Loucy (cell line): ENCODE data around the gene VLDLR.
A peak's percentile ranks its signal among the peaks of the same experiment; 100 is the strongest.

Experiments
- H2AFZ ChIP-seq: fragments of 200-600 bp; sonication (generic); 2 replicates; pipeline ENCODE4 v1.6.0; 2016; ENCODE audit warnings: antibody characterized with exemption, mild to moderate bottlenecking, low read length, moderate library complexity
- H3F3A ChIP-seq: fragments of 200-600 bp; 2 replicates; pipeline ENCODE4 v1.6.0; 2016; ENCODE audit warnings: antibody characterized with exemption, low read depth, mild to moderate bottlenecking
- H3K27me3 ChIP-seq: fragments of 200-600 bp; sonication (generic); 2 replicates; pipeline ENCODE4 v1.6.1; 2014; ENCODE audit warnings: low read length, mild to moderate bottlenecking; ENCODE audit not compliant: insufficient read depth, poor library complexity, severe bottlenecking
- H3K36me3 ChIP-seq: fragments of 200-600 bp; sonication (generic); 2 replicates; pipeline ENCODE4 v1.6.1; 2016; ENCODE audit warnings: low read length; ENCODE audit not compliant: insufficient read depth
- H3K4me1 ChIP-seq: fragments of 200-600 bp; sonication (generic); 2 replicates; pipeline ENCODE4 v1.5.1; 2014; ENCODE audit warnings: low read length, mild to moderate bottlenecking; ENCODE audit not compliant: insufficient read depth, poor library complexity, severe bottlenecking
- H3K4me2 ChIP-seq: fragments of 200-600 bp; sonication (generic); 2 replicates; pipeline ENCODE4 v1.6.0; 2014; ENCODE audit warnings: antibody characterized with exemption, low read length, low read depth, mild to moderate bottlenecking; ENCODE audit not compliant: poor library complexity, severe bottlenecking
- H3K4me3 ChIP-seq: fragments of 200-600 bp; sonication (generic); 2 replicates; pipeline ENCODE4 v1.5.1; 2014; ENCODE audit warnings: low read length, mild to moderate bottlenecking, mixed read lengths; ENCODE audit not compliant: poor library complexity, severe bottlenecking
- H3K79me2 ChIP-seq: fragments of 200-600 bp; sonication (generic); 2 replicates; pipeline ENCODE4 v1.6.1; 2014; ENCODE audit warnings: low read length; ENCODE audit not compliant: insufficient read depth
- H3K9ac ChIP-seq: fragments of 200-600 bp; sonication (generic); 2 replicates; pipeline ENCODE4 v1.6.0; 2014; ENCODE audit warnings: mild to moderate bottlenecking, low read depth, low read length, moderate library complexity; ENCODE audit not compliant: poor library complexity, severe bottlenecking
- H3K9me2 ChIP-seq: fragments of 200-600 bp; sonication (generic); replicated peaks from 2 replicates; pipeline ENCODE4 v1.6.1; 2016; ENCODE audit warnings: low read depth, low read length, mixed read lengths
- H3K9me3 ChIP-seq: fragments of 200-600 bp; sonication (generic); 2 replicates; pipeline ENCODE4 v1.6.1; 2014; ENCODE audit warnings: mild to moderate bottlenecking, antibody characterized with exemption, low read length, low read depth; ENCODE audit not compliant: insufficient read depth
- H4K20me1 ChIP-seq: fragments of 200-600 bp; sonication (generic); 2 replicates; pipeline ENCODE4 v1.6.0; 2014; ENCODE audit warnings: antibody characterized with exemption, low read length, mild to moderate bottlenecking; ENCODE audit not compliant: insufficient read depth, poor library complexity, severe bottlenecking
- CTCF ChIP-seq: fragments of 200-600 bp; sonication (generic); conservative IDR thresholded peaks from 2 replicates; pipeline ENCODE4 v1.5.1; 2014; ENCODE audit warnings: mild to moderate bottlenecking, antibody characterized with exemption, low read length
- EZH2phosphoT487 ChIP-seq: fragments of 200-600 bp; IDR thresholded peaks from 2 replicates; pipeline ENCODE4 v1.6.1; 2018; ENCODE audit warnings: antibody characterized with exemption, mild to moderate bottlenecking, moderate library complexity, borderline replicate concordance

VLDLR gene

DNA sequence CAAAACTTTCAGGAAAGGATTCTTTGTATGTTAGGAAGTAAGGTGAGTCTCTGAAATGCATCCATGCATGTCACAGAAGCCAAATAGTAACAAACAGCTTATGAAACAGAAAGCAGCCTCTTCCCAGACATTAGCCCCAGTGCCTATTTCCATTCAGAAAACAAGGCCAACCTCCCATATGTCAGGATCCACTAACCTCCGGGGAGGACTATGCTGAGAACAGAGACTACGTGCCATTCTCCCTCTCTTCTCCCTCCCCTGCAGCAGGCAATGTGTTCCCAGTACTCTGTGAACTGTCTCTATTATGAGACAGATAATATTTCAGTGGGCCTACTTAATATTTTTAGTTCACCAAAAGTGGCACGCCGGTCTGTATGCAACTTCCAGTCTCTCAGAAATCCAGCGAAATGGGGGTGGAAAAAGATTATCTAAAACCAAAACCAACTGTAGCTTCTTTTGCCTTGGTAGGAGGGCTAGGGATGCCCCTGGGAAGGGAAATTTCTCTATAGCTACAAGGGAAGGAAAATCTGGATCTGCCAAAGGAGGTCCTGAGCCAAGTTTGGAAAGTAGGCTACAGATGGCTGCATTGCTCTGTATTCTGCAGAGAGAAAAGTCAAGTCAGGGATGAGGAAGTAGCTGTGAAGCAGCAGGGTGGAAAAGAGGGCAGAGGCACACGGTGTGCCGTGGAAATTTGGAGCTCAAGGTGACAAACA is 42.0 kb downstream of the VLDLR start:
- Histone ChIP-seq H3F3A (no peaks in the 10 kb centered on the region), H3K4me2 (no peak overlapping the region), H4K20me1 (no peaks in the 10 kb centered on the region), H3K9me3 (0 out of 2 replicates have a peak, but pooled peaks cover 3% of the 10 kb centered on the region), H3K79me2 (no peaks in the 10 kb centered on the region), H3K9ac (no peak overlapping the region), H3K9me2 (no peaks in the 10 kb centered on the region), H2AFZ (peak overlapping the region; percentile 31), H3K27me3 (no peaks in the 10 kb centered on the region), H3K4me3 (no peak overlapping the region), H3K36me3 (no peaks in the 10 kb centered on the region), H3K4me1 (peaks cover 36% of the 10 kb centered on the region)
- no peak for TF ChIP-seq EZH2phosphoT487
- no peak for TF ChIP-seq CTCF

DNA sequence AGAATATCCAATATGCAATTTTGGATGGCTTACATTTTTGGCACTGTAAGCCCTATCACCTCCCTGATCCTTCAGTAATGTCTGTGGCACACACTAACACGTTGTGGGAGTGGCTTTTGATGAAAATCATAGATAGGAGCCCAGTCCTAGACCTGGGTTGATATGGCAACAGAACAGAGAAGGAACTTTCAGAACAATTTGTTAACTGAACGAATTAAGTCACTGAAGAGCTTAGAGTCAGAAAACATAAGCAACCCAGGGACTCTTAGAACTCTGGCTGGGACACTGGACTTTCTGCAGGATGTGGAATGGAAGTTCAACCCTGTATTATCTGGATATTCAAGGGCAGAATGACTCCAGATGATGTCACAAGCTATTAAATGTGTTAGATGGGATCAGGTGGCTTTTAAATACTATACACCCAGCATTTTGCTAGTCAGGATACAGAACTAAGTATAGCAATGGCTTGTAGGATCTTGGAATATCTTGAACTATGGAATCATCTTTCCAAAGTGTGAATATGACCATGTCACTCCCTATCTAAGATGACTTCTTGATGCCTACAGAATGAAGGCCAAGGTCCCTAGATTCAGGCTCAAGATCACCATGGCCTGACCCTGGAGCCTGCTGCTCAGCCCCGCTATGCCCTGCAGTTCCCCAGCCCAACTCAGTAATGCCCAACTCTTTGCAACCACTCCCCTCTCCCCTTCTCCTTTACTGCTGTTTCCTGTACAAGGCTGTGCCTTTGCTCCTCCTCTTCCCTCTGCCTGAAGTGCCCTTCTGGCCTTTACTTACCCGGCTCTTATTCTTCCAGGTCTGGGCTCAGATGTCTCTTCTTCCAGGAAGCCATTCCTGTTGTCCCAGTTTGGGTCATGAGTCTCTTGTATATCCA is 42.8 kb downstream of the VLDLR start:
- Histone ChIP-seq H3F3A (no peaks in the 10 kb centered on the region), H3K9me3 (0 out of 2 replicates have a peak, but pooled peaks cover 3% of the 10 kb centered on the region), H3K4me2 (no peak overlapping the region), H3K27me3 (no peaks in the 10 kb centered on the region), H2AFZ (no peak overlapping the region), H4K20me1 (no peaks in the 10 kb centered on the region), H3K9ac (no peak overlapping the region), H3K36me3 (no peaks in the 10 kb centered on the region), H3K4me3 (no peak overlapping the region), H3K4me1 (peaks cover 32% of the 10 kb centered on the region), H3K9me2 (no peaks in the 10 kb centered on the region), H3K79me2 (no peaks in the 10 kb centered on the region)
- no peak for TF ChIP-seq CTCF
- TF ChIP-seq EZH2phosphoT487 = no peak

DNA sequence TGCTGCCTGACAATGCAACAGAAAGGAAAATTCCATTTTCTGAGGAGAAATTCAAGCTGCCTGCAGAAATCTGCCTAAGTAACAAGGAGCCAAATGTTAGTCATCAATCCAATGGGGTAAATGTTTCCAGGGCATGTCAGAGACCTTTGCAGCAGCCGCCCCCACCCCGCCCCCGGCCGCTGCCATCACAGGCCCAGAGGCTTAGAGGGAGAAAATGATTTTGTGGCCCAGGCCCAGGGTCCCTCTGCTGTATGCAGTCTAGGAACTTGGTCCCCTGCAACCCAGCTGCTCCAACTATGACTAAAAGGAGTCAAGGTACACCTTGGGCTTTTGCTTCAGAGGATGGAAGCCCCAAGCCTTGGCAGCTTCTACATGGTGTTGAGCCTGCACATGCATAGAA is 45.0 kb downstream of the VLDLR start:
- peaks cover 29% of the 10 kb centered on the region for H3K4me1 ChIP-seq
- H3F3A ChIP-seq = no peaks in the 10 kb centered on the region
- no peaks in the 10 kb centered on the region for H3K9me2 ChIP-seq
- H3K4me2 ChIP-seq = no peak overlapping the region
- no peaks in the 10 kb centered on the region for H3K27me3 ChIP-seq
- H3K79me2 ChIP-seq = no peaks in the 10 kb centered on the region
- no peak overlapping the region for H3K4me3 ChIP-seq
- H3K9ac ChIP-seq = no peak overlapping the region
- H3K9me3 ChIP-seq = 0 out of 2 replicates have a peak, but pooled peaks cover 3% of the 10 kb centered on the region
- no peaks in the 10 kb centered on the region for H3K36me3 ChIP-seq
- H4K20me1 ChIP-seq = no peaks in the 10 kb centered on the region
- no peak overlapping the region for H2AFZ ChIP-seq
- TF ChIP-seq CTCF (no peak), EZH2phosphoT487 (no peak)
